GM21367 (cell line): ENCODE results near the gene SCN5A.

ENCODE experiments used
- ATAC-seq: cut with Tn5 transposase; IDR thresholded peaks from one replicate; pipeline ENCODE4 v1.9.1; 2021; ENCODE audit not compliant: unreplicated experiment

SCN5A gene

GRCh38 chr3:38563070-38563885, 86.2 kb downstream of the SCN5A start:
- no peak for ATAC-seq

GRCh38 chr3:38562467-38562925, 87.0 kb downstream of the SCN5A start:
- no peak for ATAC-seq

GRCh38 chr3:38561746-38562466, 87.6 kb downstream of the SCN5A start:
- no peak for ATAC-seq

GRCh38 chr3:38560996-38561717, 88.3 kb downstream of the SCN5A start:
- no peak for ATAC-seq

- ATAC-seq, result no peak
Measured at GRCh38 chr3:38560284-38560683, 89.2 kb downstream of the SCN5A start.

- ATAC-seq, result no peak
Measured at GRCh38 chr3:38558864-38559263, 90.6 kb downstream of the SCN5A start.

GRCh38 chr3:38556640-38557358, 92.7 kb downstream of the SCN5A start:
- no peak for ATAC-seq

- no peak for ATAC-seq
Measured at GRCh38 chr3:38555926-38556325, 93.6 kb downstream of the SCN5A start.

GRCh38 chr3:38555149-38555840, 94.2 kb downstream of the SCN5A start:
- no peak for ATAC-seq

GRCh38 chr3:38554127-38554827, 95.2 kb downstream of the SCN5A start:
- no peak for ATAC-seq

- ATAC-seq, result no peak
Measured at GRCh38 chr3:38553071-38553470, 96.4 kb downstream of the SCN5A start.

- no peak for ATAC-seq
Measured at GRCh38 chr3:38552364-38552763, 97.1 kb downstream of the SCN5A start.

GRCh38 chr3:38551026-38551832, 98.3 kb downstream of the SCN5A start:
- ATAC-seq, result no peak

- ATAC-seq, result no peak
Measured at GRCh38 chr3:38549957-38550840, 99.3 kb downstream of the SCN5A start.

- no peak for ATAC-seq
Measured at GRCh38 chr3:38549486-38549885, 100.0 kb downstream of the SCN5A start.

GRCh38 chr3:38549082-38549481, 100.4 kb downstream of the SCN5A start:
- no peak for ATAC-seq

GRCh38 chr3:38548154-38548931, 101.1 kb downstream of the SCN5A start:
- ATAC-seq, result no peak
